AG04449 (cell line): ENCODE results near the gene FAM222B.
A peak's percentile ranks its signal among the peaks of the same experiment; 100 is the strongest.

Source experiments
- CTCF ChIA-PET: fragments of 350-600 bp; formaldehyde crosslinking; extraction: SDS; loops from one replicate; lab custom pipeline; 2021; ENCODE audit warnings: antibody characterized with exemption; lab: Yijun Ruan, JAX
- POLR2A ChIA-PET: fragments of 400-600, 350-600 bp; formaldehyde crosslinking; extraction: SDS; loops from one replicate; lab custom pipeline; 2020; ENCODE audit warnings: antibody characterized with exemption, inconsistent platforms; lab: Yijun Ruan, JAX
- DNase-seq: peaks from one replicate; pipeline ENCODE4 v3.0.0-alpha.2; 2010; ENCODE audit warnings: low read depth, low spot score
- H3K4me3 ChIP-seq: 2 replicates; pipeline ENCODE4 v1.5.1; 2011; ENCODE audit warnings: low read depth, mild to moderate bottlenecking, control low read depth, low read length
- TF ChIP-seq, protein P1 (sequence below): IDR thresholded peaks from one replicate; pipeline ENCODE4 v1.5.1; 2011; ENCODE audit warnings: mild to moderate bottlenecking, moderate library complexity, low read length, control low read depth, inconsistent platforms; ENCODE audit not compliant: insufficient read depth; ENCODE audit errors: missing control alignments

Gene FAM222B

DNA sequence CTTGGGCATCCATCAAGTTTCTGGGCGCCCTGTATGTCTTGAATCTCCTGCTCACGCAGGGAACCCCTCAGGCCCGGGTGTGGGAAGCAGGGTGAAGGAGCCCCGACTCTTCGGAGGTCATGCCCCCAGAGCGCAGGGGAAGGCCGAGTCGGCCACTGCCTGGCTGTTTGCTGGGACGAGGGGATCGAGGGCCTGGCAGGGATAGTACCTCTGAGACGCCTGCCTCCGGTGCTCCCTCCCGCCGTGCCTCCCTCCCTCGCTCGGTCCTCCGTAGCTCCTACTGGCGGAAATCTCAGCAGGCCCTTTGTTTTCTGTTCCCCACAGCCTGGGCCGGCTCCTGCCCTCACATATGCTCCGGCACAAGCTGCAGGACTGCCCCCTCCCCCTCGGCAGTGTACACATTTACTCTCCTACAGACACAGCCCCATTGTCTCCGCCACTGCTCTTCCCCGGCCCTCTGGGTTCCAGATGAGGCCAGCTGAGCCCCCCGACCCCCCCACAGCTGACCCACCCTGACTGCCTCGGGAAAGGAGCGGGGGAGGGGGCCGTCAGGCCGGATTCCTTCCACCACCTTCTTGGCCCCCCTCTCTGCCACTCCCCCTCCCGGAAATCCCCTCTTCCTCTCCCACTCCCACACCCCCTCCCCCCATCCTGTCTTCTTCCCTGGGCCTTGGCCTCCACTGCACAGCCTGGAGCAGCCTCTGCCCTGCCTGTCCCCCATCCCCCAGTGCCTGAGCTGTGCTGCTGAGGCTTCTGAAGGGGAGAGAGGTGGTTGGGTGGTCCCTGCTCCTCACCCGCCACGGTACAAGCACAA is 97.4 kb downstream of the FAM222B start:
- CTCF ChIA-PET = interaction anchor here (1.4 to 17.9 kb wide), 5 partner anchors 8 to 372 kb away, joined by 3 to 603 read pairs (median 16); partner anchors contain the start of genes NEK8, RPL23A and TLCD1
- DNase-seq = no peak
- POLR2A ChIA-PET = interaction anchor here (1.1 to 13.2 kb wide), 5 partner anchors 9 to 121 kb away, joined by 3 to 174 read pairs (median 4); partner anchors contain the start of genes NEK8, RPL23A and TLCD1
- TF ChIP-seq, protein P1, sequence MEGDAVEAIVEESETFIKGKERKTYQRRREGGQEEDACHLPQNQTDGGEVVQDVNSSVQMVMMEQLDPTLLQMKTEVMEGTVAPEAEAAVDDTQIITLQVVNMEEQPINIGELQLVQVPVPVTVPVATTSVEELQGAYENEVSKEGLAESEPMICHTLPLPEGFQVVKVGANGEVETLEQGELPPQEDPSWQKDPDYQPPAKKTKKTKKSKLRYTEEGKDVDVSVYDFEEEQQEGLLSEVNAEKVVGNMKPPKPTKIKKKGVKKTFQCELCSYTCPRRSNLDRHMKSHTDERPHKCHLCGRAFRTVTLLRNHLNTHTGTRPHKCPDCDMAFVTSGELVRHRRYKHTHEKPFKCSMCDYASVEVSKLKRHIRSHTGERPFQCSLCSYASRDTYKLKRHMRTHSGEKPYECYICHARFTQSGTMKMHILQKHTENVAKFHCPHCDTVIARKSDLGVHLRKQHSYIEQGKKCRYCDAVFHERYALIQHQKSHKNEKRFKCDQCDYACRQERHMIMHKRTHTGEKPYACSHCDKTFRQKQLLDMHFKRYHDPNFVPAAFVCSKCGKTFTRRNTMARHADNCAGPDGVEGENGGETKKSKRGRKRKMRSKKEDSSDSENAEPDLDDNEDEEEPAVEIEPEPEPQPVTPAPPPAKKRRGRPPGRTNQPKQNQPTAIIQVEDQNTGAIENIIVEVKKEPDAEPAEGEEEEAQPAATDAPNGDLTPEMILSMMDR = no peak
- peak overlapping the region; percentile 93 for H3K4me3 ChIP-seq

DNA sequence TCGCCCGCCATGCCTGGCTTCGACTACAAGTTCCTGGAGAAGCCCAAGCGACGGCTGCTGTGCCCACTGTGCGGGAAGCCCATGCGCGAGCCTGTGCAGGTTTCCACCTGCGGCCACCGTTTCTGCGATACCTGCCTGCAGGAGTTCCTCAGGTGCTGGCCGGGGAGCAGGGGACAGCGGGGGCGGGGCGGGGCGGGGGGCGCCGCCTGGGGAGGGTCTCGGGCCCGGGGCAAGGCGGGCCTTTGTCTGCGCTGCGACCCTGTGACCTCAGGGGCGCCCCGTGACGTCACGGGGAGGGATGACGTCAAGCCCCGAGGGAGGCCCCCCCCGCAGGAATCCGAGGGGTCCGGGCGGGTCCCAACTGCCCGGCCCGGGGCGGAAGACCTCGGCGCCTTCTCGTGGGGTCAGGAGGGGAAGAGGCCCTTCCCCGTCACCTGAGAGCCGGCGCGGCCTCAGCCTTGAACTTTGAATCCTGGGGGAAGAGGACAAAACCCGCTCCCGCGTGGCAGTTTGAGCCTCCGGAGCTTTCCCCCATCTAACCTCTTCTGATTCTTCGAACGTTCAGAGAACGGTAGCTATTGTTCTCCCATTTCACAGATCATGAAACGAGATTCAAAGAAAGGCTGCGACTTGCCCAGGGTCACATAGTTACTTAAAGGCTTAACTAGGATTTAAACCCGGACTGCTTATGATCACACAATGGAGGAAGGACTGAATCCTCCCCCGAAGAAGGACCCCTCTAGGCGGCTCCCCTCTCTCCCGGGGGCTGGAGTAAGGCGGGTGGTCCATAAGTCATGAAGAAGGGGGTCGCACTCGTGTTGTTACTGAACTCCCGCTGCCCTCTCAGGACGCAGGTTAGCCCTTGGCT is 98.3 kb downstream of the FAM222B start:
- DNase-seq = no peak
- ChIA-PET CTCF (interaction anchor here (0.6 to 17.9 kb wide), 6 partner anchors 9 to 372 kb away, joined by 3 to 603 read pairs (median 10); partner anchors contain the start of genes NEK8, RPL23A and TLCD1), POLR2A (interaction anchor here (0.7 to 13.2 kb wide), 7 partner anchors 9 to 850 kb away, joined by 3 to 174 read pairs (median 4); partner anchors contain the start of genes NEK8, RPL23A and TLCD1)
- TF ChIP-seq, protein P1 = no peak
- peak overlapping the region; percentile 93 for H3K4me3 ChIP-seq

DNA sequence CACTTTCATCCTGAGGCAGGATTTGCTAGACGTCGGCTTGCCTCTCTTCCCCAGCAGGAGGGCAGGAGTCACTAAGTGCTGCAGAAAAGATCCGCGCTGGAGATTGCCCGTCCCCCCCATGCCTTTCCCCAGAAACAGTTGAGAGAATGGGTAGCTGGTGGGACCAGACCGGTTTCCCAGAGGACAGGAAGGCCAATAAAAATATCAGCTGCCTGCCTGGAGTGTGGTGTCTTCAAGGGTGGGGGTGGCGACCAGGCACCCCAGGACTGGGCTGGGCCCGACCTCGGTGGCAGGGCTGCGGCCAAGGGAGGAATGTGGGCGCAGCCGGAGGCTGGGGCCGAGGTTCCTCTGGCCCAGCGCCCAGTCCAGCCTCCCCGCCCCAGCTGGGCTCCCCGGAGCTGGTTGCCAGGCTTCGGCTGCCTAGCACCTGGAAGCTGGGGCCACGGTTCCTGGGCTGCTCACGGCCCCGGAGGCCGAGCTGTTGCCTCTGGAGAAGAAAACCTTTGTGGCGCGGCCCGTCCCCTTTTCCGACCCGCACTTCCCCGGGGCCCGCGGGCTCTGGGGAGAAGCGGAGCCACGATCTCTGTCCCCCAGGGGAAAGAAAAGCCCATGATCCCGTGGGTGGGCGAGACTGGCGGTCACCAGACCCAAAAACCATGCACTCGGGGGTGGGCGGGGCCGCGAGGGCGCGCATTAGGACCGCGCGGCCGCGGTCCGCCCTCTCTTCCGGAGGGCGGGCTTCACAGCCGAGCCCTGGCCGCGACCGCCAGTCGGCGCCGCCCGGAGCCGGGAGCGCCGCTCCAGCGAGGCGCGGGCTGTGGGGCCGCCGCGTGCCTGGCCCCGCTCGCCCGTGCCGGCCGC is 99.1 kb downstream of the FAM222B start, which contains the start of gene TRAF4:
Gene TRAF4 (plus strand): TSS at position 769 of the 861 bp plus-strand sequence. CDS start 102 bp downstream, outside the sequence.
- DNase-seq = no peak
- ChIA-PET POLR2A (interaction anchor here (0.8 to 13.2 kb wide), 5 partner anchors 9 to 67 kb away, joined by 3 to 174 read pairs (median 3); partner anchors contain the start of genes NEK8 and TLCD1), CTCF (interaction anchor here (1.2 to 17.9 kb wide), 5 partner anchors 9 to 172 kb away, joined by 3 to 603 read pairs (median 16); partner anchors contain the start of genes NEK8, RPL23A and TLCD1)
- TF ChIP-seq, protein P1 = peak; percentile 6
- H3K4me3 ChIP-seq = peak within 1 kb of the TSS; percentile 93

DNA sequence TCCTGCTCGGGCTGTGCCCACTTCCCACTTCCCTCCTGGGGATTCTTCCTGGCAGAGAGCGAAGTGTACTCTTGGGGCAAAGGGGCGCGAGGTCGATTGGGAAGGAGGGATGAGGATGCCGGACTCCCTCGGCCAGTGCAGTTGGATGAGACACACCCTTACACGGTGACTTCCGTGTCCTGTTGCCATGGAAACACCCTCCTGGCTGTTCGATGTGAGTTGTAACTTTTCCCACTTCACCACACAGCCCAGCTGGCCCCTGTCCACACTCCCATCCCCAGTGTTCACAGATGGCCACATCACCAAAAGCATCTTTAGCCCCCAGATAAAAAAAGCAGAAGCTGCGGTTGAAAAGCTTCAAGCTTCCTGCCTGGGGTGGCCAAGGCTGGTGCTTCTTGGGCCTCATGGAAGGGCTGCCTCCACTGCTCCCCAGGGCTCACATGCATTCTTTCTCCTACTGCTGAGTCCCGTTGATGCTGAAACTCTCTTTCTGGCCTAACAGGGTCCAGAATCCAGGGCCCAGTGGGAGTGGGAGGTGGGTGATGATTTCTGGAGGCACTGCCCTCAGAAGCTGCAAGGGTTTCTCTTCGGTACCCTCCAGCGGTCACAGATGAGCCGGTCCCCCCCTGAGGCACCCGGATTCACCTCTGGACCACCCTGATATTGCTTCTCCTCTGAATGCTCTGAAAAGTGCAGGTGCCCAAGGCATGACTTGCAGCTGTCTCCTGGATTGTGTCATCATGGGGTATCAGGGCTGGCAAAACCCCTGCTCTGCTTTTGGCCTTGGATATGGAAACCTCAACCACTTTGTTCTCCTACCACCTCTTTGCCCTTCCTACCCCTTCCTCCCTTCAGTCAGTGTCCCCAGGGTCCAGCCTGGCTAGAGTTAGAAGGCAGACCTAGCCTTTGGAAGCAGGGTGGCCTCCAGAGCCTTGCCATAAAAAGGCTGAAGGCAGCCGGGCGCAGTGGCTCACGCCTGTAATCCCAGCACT is 100.9 kb downstream of the FAM222B start:
- no peak for DNase-seq
- no peak overlapping the region for H3K4me3 ChIP-seq
- POLR2A ChIA-PET = interaction anchor here (13.2 kb wide), 1 partner anchor 14 kb away, joined by 174 read pairs; the partner anchor contains the start of genes NEK8 and TLCD1
- CTCF ChIA-PET = interaction anchor here (1.0 to 17.9 kb wide), 5 partner anchors 8 to 212 kb away, joined by 3 to 603 read pairs (median 8); partner anchors contain the start of genes NEK8, RPL23A and TLCD1
- TF ChIP-seq, protein P1 = no peak
